MCF 10A (cell line): Measurements from ENCODE around the gene EDN2. TPM values are rescaled to one million over a fixed set of nuclear protein-coding genes. Genes with fewer than 3 reads are reported as not detected.
A peak's percentile ranks its signal among the peaks of the same experiment; 100 is the strongest.

Experiments used
- BruUV-seq: library from RNA; stranded (reverse); fragments of 400-500 nt; replicated peaks from 2 replicates; lab custom pipeline; 2021; lab: Mats Ljungman, UMichigan
- CTCF ChIA-PET: fragments of 300-600 bp; sonication (Branson Sonifier 250); formaldehyde crosslinking; extraction: SDS; loops from one replicate; lab custom pipeline; 2021; ENCODE audit warnings: antibody characterized with exemption, inconsistent platforms; lab: Yijun Ruan, JAX
- POLR2A ChIA-PET: fragments of 300-600, 350-650 bp; sonication (Branson Sonifier 250); formaldehyde crosslinking; extraction: SDS; loops from one replicate; lab custom pipeline; 2020; ENCODE audit warnings: antibody characterized with exemption, inconsistent platforms; lab: Yijun Ruan, JAX
- DNase-seq: peaks from one replicate; pipeline ENCODE4 v3.0.0-alpha.2; 2018; ENCODE audit not compliant: unreplicated experiment
- H3K27ac Mint-ChIP-seq: one replicate; pipeline ENCODE4 v1.8.0; 2022; ENCODE audit warnings: mild to moderate bottlenecking, low read depth, mixed read lengths; ENCODE audit not compliant: unreplicated experiment
- H3K27me3 Mint-ChIP-seq: one replicate; pipeline ENCODE4 v1.8.0; 2022; ENCODE audit warnings: mixed read lengths; ENCODE audit not compliant: insufficient read depth, unreplicated experiment
- H3K36me3 Mint-ChIP-seq: one replicate; pipeline ENCODE4 v1.8.0; 2022; ENCODE audit warnings: mild to moderate bottlenecking, moderate library complexity, mixed read lengths; ENCODE audit not compliant: insufficient read depth, unreplicated experiment
- H3K4me1 Mint-ChIP-seq: one replicate; pipeline ENCODE4 v1.8.0; 2022; ENCODE audit warnings: mixed read lengths; ENCODE audit not compliant: insufficient read depth, unreplicated experiment
- H3K4me3 Mint-ChIP-seq: one replicate; pipeline ENCODE4 v1.8.0; 2022; ENCODE audit warnings: mild to moderate bottlenecking, moderate library complexity, mixed read lengths; ENCODE audit not compliant: unreplicated experiment
- H3K9me3 Mint-ChIP-seq: one replicate; pipeline ENCODE4 v1.8.0; 2022; ENCODE audit warnings: mixed read lengths; ENCODE audit not compliant: unreplicated experiment
- intact Hi-C: fragments of 100-400 bp; cut with micrococcal nuclease; formaldehyde crosslinking; loops from 2 replicates; pipeline ENCODE4 v1.14.1; 2022
- total RNA-seq: library from RNA; stranded (reverse); gene quantifications from 2 replicates; pipeline ENCODE4 v1.2.3, GENCODE V29; 2022
- TF ChIP-seq, protein P1 (sequence below): fragments of 200-600 bp; IDR thresholded peaks from one replicate; pipeline ENCODE4 v1.8.0; 2022; ENCODE audit warnings: antibody characterized with exemption, mild to moderate bottlenecking; ENCODE audit not compliant: unreplicated experiment

Gene EDN2
- total RNA-seq, 1 experiment from 2014 or later = 0.58 TPM

DNA sequence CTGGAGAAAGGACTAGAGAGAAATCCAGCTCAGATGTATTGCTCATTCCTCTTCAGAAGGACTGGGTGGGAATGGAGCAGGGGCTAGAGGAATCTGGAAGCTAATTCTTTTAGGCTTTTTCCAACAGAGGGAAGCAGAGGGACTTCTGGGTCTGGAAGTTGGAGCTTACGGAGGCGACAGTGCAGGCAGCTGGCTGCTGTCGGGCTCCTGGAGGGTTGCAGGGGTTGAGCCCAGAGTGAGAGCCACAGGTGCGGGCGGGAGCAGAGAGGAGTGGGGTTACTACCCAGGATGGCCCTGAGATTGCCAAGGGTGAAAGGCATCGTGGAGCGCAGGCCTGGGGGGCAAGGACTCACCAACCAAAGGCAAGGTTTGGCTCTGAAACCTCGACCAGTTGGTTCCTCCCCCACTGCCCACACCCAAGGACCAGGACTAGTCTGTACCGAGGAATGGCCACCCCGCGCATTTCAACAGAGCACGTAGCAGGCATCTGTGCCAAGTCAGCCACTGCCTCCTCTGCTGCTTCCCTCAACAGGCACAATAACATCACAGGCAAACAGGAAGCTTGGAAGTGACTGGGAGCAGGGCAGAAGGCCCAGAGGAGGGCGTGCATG lies 22.7 kb upstream of the EDN2 start:
- BruUV-seq = no TSS peak
- Mint-ChIP-seq H3K27ac (no peak overlapping the region), H3K9me3 (no peaks in the 10 kb centered on the region), H3K4me3 (no peak overlapping the region), H3K36me3 (peaks cover 13% of the 10 kb centered on the region), H3K4me1 (peaks cover 16% of the 10 kb centered on the region), H3K27me3 (no peaks in the 10 kb centered on the region)
- TF ChIP-seq, protein P1, sequence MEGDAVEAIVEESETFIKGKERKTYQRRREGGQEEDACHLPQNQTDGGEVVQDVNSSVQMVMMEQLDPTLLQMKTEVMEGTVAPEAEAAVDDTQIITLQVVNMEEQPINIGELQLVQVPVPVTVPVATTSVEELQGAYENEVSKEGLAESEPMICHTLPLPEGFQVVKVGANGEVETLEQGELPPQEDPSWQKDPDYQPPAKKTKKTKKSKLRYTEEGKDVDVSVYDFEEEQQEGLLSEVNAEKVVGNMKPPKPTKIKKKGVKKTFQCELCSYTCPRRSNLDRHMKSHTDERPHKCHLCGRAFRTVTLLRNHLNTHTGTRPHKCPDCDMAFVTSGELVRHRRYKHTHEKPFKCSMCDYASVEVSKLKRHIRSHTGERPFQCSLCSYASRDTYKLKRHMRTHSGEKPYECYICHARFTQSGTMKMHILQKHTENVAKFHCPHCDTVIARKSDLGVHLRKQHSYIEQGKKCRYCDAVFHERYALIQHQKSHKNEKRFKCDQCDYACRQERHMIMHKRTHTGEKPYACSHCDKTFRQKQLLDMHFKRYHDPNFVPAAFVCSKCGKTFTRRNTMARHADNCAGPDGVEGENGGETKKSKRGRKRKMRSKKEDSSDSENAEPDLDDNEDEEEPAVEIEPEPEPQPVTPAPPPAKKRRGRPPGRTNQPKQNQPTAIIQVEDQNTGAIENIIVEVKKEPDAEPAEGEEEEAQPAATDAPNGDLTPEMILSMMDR = no peak
- ChIA-PET POLR2A (no interaction called here), CTCF (interaction anchor here (0.7 to 0.9 kb wide), 2 partner anchors 8 to 227 kb away, joined by 3 read pairs; no protein-coding TSS in a partner anchor)
- no peak for DNase-seq
- intact Hi-C loops = no loop called here

DNA sequence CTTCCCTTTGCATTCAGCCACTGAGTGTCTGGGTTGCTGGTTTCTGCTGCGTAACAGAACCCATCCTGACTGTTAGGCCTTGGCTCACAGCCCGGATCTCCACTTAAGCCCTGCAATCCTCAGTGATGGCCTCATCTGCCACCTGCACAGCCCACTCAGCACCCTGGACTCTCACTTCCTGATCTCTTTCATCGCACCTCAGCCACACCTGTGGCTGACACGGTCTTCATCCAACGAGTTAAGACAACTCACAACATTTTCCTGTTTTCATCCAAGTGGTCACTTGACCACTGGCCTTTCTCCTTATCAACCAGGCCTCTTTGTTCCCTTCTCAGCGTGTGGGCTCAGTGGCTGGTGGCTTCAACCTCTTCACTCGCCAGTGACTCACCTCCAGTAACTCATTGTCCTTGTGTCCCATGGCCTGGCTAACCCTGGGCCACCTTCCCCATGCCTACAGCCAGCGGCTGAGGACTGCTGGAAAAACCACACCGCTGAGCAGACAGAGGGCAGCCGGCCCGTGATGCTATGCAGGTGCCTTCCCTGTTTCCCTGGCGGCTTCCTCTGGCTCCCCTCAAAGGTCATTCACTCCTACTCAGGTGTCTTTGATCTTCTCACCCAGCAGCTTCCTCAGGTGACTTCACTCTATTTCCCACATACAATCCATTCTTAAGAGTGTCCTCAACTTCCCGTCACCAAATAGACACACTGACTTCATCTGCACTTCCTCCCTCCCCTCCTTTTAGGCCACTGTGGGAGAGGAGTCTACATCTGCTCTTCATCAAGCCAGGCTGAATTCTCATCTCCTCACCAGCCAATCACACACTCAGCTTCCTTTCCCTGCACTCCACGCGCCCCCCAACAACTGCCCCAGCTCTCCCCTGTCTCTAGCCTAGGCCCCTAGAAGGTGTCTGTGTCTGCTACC lies 19.9 kb upstream of the EDN2 start:
- DNase-seq = peak; percentile 70
- POLR2A ChIA-PET = no interaction called here
- Mint-ChIP-seq H3K27ac (peak overlapping the region; percentile 75), H3K27me3 (no peaks in the 10 kb centered on the region), H3K9me3 (no peaks in the 10 kb centered on the region), H3K4me3 (no peak overlapping the region), H3K36me3 (peaks cover 6% of the 10 kb centered on the region), H3K4me1 (peaks cover 30% of the 10 kb centered on the region)
- BruUV-seq = no TSS peak
- TF ChIP-seq, protein P1 = no peak
- intact Hi-C loops = no loop called here
- CTCF ChIA-PET = interaction anchor here (0.8 to 2.1 kb wide), 2 partner anchors 11 to 14 kb away, joined by 3 to 9 read pairs; no protein-coding TSS in a partner anchor

DNA sequence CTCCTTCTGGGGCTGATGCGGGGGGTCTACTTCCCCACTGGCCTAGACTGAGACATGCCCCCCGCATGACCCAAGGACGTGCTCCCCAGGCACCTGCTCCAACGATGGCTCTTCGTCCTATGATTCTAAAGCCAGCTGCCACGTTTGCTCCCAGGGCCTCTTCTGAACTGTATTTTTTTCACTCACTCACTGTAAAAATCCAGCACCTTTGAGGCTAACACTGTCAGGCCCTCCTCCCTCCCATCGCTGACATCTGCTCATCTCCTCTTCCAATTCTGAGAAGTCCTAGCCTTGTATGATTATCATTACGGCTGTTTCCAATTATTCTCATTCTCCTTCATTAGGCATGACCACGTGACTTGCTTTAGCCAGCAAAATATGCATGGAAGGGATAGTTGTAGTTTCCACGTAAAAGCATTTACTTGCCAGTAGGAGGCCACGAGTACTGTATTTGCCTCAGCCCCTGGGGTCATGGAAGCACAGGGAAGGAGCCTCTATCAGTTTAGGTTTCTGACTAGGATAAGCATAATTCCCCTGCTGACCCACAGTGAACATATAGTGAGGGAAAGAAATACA lies 19.1 kb upstream of the EDN2 start:
- ChIA-PET CTCF (interaction anchor here (0.8 to 2.1 kb wide), 2 partner anchors 12 to 15 kb away, joined by 3 to 9 read pairs; no protein-coding TSS in a partner anchor), POLR2A (no interaction called here)

More for the DNA sequence above, 19.1 kb upstream of the EDN2 start:
- Mint-ChIP-seq H3K36me3 (peaks cover 6% of the 10 kb centered on the region), H3K27ac (peak overlapping the region; percentile 75), H3K4me3 (no peak overlapping the region), H3K4me1 (peaks cover 38% of the 10 kb centered on the region), H3K27me3 (no peaks in the 10 kb centered on the region), H3K9me3 (no peaks in the 10 kb centered on the region)
- no TSS peak for BruUV-seq
- TF ChIP-seq, protein P1 = no peak
- intact Hi-C loops = no loop called here
- DNase-seq = no peak
